Activated naive CD4-positive, alpha-beta T cell treated with anti-CD3 and anti-CD28 coated beads, Interleukin-2, amount 50 U/mL, for 72 hours (primary cell): Measurements from ENCODE around the gene SHISA7. TPM values are rescaled to one million over a fixed set of nuclear protein-coding genes. Genes with fewer than 3 reads are reported as not detected.
A peak's percentile ranks its signal among the peaks of the same experiment; 100 is the strongest.
"Not testable (repeated sequence)": the region's sequence is repeated elsewhere in the genome, so short reads cannot be mapped to it uniquely, and the experiment has no call there.

Experiments
- ATAC-seq, 2 donors: fragments of 150-1000 bp; cut with Tn5 transposase; 2 replicates each; pipeline ENCODE4 v1.10.0; 2021; ENCODE audit warnings: mild to moderate bottlenecking in 2 of 2, moderate library complexity in 2 of 2
- DNase-seq, 2 donors: peaks; one replicate each; pipeline ENCODE4 v3.0.0; 2021 to 2022; ENCODE audit warnings: low spot score in 2 of 2
- H3K27ac Mint-ChIP-seq, 2 donors: one replicate each; pipeline ENCODE4 v1.8.0; 2022; ENCODE audit warnings: mild to moderate bottlenecking in 2 of 2, mixed read lengths in 2 of 2
- H3K36me3 Mint-ChIP-seq, 2 donors: one replicate each; pipeline ENCODE4 v1.8.0; 2022; ENCODE audit warnings: mixed read lengths in 2 of 2
- H3K9me3 Mint-ChIP-seq, 2 donors: one replicate each; pipeline ENCODE4 v1.8.0; 2022; ENCODE audit warnings: mixed read lengths in 2 of 2
- total RNA-seq, 2 donors: library from RNA; stranded (reverse); gene quantifications; one replicate each; pipeline ENCODE4 v1.2.3, GENCODE V29; 2022

Gene SHISA7
- total RNA-seq, 2 donors from 2014 or later = not detected

DNA sequence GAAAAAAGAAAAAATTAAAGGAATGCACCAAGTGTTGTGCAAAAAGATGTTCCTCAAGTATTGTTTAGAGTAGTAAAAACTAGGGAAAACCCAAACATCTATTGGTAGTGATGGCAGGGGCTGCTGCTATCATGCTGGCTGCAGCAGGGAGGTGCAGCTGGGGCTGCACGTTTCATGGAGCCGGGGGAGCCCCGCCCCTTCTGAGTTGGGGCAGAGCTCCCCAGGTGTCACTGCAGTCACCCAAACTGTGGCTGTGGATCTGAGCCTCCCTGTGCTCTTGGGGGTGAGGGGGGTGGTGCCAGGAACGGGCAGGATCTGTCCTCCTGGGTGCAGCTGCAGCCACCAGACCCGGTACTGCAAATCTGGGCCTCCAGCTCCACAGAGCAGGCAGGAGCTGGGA is 24.0 kb downstream of the SHISA7 start:
- H3K9me3 Mint-ChIP-seq = no peaks in the 10 kb centered on the region
- no peaks in the 10 kb centered on the region for H3K36me3 Mint-ChIP-seq
- ATAC-seq (no peak), DNase-seq (no peak)
- H3K27ac Mint-ChIP-seq = no peak overlapping the region

DNA sequence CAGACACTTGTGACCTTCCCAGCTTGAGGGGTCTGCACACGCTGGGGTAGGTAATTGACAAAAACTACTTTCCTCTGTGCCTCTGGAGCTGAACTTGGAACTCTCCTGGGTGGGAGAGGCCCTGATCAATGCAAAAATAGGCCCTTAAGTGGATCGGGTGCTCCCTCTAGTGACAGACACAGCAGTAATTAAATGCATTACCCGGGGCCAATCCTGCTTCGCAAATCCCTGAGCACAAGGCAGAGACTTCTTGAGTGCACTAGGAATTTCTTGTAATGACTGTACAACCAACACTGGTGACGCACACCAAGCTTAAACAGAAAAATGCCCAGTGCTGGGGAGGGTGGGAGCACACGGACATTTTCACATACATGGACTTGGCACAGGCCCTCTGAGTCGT is 24.9 kb downstream of the SHISA7 start:
- Mint-ChIP-seq H3K27ac (no peak overlapping the region), H3K36me3 (no peaks in the 10 kb centered on the region), H3K9me3 (no peaks in the 10 kb centered on the region)
- peak in 1 of 2 donors; percentile 61 for DNase-seq
- peak; percentile 81 to 84 for ATAC-seq

DNA sequence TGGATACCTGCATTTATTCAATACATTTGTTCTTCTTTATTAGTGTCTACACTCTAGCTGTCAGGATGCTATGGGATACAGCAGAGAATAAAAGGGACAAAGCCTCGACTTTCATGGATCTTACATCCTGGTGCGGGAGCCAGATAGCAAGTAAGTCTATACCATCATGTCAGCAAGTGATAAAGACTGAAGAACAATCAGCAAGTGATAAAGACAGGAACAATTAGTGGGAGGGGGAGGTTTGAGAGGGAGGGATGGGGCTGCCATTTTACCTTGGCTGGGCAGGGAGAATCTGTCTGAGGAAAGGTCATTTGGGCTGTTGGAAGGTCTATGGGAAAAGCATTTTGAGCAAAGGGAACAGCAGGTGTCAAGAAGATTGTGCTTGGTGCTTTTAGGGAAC is 32.9 kb downstream of the SHISA7 start:
- peaks cover 4 to 15% of the 10 kb centered on the region in 2 donors for H3K9me3 Mint-ChIP-seq
- H3K27ac Mint-ChIP-seq = no peak overlapping the region
- ATAC-seq = no peak
- H3K36me3 Mint-ChIP-seq = peaks cover 37 to 43% of the 10 kb centered on the region in 2 donors
- DNase-seq = no peak

DNA sequence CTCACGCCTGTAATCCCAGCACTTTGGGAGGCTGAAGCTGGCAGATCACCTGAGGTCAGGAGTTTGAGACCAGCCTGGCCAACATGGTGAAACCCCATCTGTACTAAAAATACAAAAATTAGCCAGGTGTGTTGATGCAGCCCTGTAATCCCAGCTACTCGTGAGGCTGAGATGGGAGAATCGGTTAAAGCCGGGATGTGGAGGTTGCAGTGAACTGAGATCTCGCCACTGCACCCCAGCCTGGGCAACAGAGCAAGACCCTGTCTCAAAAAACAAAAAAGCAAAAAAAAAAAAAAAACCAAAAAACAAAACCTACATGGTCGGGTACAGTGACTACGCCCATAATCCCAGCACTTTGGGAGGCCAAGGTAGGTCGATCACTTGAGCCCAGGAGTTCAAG is 33.9 kb downstream of the SHISA7 start:
- Mint-ChIP-seq H3K27ac (peak overlapping the region; percentile 97 to 99), H3K36me3 (peaks cover 37 to 43% of the 10 kb centered on the region in 2 donors), H3K9me3 (peaks cover 4 to 15% of the 10 kb centered on the region in 2 donors)
- not testable (repeated sequence) for DNase-seq, ATAC-seq

DNA sequence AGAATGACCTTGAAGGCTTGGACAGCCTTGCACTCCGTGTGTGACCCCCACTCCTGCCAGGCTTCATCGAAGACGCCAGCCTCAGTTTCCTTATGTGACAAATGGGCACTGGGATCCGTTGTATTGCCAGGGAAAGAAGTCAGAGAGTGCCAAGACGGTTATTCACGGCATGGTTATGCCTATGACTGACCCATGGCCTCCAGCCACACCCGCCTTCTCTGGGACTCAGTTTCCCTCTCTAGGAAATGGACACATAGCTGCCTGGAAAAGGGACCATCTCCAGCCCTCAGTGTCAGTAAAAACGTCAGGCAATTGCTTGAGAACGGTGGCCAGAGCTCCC is 34.6 kb downstream of the SHISA7 start:
- no peak for ATAC-seq
- no peak for DNase-seq
- Mint-ChIP-seq H3K36me3 (peaks cover 37 to 43% of the 10 kb centered on the region in 2 donors), H3K27ac (peak overlapping the region; percentile 97 to 99), H3K9me3 (peaks cover 4 to 15% of the 10 kb centered on the region in 2 donors)

DNA sequence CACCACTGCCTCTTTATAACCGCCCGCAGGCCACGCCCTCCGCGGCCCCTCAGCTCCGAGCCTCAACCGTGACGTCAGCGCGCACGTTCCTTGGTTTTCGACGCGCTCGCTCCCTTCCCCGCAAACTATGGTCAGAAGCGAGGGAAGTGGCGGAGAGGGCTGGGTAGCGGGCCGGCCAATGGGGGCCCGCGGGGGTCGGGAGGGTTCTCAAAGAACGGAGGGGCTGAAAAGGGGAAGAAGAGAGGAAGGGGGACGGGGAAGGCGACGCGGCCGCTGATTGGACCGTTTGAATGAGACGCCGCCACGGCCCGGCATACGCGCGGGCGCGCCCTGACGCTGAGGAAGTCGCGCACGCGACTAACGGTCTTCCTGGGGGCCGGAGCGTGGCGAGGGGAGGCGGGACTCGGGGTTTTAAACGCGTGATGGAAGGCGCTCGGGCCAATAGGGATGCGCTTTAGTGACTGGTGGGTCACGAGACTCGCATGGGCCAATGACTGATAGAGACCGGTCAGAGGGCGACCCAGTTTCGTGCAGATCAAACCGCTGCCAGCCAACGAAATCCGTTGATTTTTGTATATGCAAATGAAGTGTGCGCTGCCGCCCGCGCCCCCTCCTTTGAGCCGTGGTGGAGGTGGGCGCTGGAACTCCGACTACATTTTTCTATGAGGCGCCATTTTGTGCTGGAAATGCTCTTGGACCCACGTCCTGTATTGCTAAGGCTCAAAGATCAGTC is 35.1 kb downstream of the SHISA7 start:
- peak overlapping the region; percentile 97 to 99 for H3K27ac Mint-ChIP-seq
- peak; percentile 91 to 94 for ATAC-seq
- H3K9me3 Mint-ChIP-seq = peaks cover 4 to 15% of the 10 kb centered on the region in 2 donors
- peaks cover 41 to 49% of the 10 kb centered on the region in 2 donors for H3K36me3 Mint-ChIP-seq
- peak; percentile 96 for DNase-seq

DNA sequence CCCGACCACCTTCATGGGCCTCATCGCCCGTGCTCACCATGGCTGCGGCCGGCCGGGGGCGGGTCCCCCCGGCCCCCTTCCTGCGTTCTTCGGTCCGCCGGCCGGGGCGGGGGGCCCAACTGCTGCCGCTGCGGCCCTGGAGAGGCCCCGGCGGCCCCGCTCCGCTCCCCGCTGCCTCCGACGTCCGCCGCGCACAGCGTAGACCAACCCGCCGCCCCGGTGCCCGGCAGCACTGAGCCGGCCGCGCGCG is 35.6 kb downstream of the SHISA7 start, which contains the start of gene UBE2S:
UBE2S (minus strand) TSS at position 239 of the 250 bp plus-strand sequence; CDS start at position 40, 199 bp downstream.
- H3K36me3 Mint-ChIP-seq = peaks cover 42 to 51% of the 10 kb centered on the region in 2 donors
- peak within 1 kb of the TSS; percentile 97 to 99 for H3K27ac Mint-ChIP-seq
- ATAC-seq, DNase-seq: not testable (repeated sequence)
- peaks cover 4 to 15% of the 10 kb centered on the region in 2 donors for H3K9me3 Mint-ChIP-seq

DNA sequence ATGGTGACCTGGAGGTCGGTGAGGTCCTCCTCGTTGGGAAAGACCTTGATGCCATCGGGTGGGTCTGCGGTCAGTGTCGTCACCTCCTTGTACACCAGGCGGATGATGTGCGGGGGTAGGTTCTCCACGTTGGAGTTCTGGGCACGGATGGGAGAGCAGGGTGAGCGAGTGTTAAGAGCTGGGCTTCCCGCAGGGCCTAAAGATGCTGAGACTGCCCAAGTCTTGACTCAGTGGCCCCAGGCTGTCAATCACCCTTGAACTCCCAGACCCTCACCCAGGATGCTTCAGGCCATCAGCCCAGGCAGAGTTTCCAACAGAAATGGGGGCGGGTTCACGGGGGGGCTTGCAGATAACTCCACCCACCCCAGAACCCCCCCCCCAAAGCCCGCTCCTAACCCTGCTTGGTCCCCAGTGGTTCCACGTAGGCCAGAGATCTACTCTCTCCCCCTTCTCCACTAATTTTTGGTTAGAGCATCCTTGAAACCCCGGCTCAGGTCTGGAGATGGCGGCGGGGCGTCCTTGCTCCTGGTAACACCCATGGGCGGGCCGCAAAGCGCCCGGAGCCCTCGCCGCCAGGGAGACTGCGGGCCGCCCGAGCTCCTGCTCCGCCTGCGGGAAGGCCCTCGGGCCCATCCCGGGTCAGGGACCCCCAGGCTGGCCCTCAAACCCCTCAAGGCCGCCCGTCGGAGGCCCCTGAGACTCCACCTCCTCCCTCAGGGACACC is 36.1 kb downstream of the SHISA7 start:
- Mint-ChIP-seq H3K9me3 (peaks cover 4 to 15% of the 10 kb centered on the region in 2 donors), H3K36me3 (peaks cover 44 to 54% of the 10 kb centered on the region in 2 donors), H3K27ac (peak overlapping the region; percentile 96 to 99)
- DNase-seq (peak in 1 of 2 donors; percentile 35), ATAC-seq (peak in 1 of 2 donors; percentile 2)

DNA sequence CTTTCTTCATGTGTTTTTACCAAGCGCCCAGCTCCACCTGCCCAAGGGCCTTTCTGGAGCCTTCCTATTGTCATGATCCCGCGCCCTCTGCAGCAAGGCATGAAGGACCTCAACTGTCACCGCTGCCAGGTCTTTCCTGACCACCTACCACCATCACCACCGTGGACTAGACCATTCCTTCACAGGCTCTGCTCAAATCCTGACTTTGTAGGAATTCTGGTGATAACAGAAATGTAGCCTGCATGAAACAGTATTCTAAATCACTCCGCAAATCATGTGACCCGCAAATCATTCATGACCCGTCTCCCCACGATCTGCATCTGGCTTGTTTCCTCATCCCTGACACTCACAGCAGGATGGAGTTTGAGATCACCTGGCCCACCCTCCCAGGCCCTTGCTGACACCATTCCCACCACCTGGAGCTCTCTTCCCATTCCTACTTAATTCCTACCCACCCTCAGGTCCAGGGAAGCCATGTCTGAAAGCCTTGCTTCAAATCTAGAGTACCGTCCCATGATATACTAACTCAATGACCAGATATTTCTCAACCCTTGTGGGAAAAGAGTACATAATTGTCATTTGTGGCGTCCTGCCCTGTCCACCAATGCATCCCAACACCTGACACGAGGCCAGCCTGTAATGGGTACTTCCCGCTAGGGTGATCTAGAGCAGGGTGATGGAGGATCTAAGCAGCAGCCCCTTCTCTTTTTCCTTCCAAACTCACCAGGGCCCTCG is 36.8 kb downstream of the SHISA7 start:
- H3K36me3 Mint-ChIP-seq = peaks cover 47 to 59% of the 10 kb centered on the region in 2 donors
- DNase-seq (no peak), ATAC-seq (no peak)
- H3K9me3 Mint-ChIP-seq = peaks cover 4 to 13% of the 10 kb centered on the region in 2 donors
- H3K27ac Mint-ChIP-seq = peak overlapping the region; percentile 97 to 99

DNA sequence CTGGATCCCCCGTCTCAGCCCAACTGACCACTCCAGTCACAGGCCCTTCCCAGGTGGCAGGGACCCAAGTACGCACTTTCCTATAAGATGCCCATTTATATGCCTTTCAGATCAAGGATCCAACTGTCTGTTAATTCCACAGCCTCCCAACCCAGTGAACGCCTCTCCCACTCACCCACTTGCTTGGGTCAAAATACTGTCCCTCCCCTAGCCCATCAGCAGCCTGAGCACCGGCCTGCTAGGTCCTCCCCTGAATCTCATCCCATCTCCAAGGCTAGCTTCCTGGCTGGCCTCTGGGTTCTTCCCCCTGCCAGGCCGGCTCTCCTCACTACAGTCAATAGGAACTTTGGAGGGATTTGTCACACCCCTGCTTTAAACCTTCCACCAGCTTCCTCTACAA is 37.5 kb downstream of the SHISA7 start:
- Mint-ChIP-seq H3K27ac (peak overlapping the region; percentile 97 to 99), H3K9me3 (peaks cover 4 to 12% of the 10 kb centered on the region in 2 donors)

DNA sequence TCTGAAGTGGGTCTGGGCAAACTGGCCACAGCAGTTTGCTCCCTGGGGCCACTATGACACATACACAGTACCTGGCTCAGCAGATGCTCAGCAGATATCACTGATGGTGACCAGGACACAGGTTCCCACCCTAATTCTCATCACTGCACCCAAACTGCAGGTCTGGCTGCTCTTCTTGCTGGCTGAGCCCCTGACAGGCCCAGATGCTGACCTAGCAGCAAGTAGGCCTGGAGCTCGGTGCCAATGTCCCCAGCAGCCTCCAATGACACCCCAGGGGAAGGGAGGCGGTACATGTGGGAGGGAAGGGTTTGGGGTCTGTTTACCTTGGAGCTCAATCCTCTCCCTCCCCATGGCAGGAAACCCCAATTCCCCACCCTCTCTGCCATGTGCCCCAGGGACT is 40.6 kb downstream of the SHISA7 start:
- Mint-ChIP-seq H3K36me3 (peaks cover 27 to 41% of the 10 kb centered on the region in 2 donors), H3K27ac (peak overlapping the region; percentile 45 to 96), H3K9me3 (no peaks in the 10 kb centered on the region)
- no peak for DNase-seq
- ATAC-seq = no peak

More for the DNA sequence above, 37.5 kb downstream of the SHISA7 start:
- DNase-seq (no peak), ATAC-seq (no peak)
- H3K36me3 Mint-ChIP-seq = peaks cover 47 to 63% of the 10 kb centered on the region in 2 donors

DNA sequence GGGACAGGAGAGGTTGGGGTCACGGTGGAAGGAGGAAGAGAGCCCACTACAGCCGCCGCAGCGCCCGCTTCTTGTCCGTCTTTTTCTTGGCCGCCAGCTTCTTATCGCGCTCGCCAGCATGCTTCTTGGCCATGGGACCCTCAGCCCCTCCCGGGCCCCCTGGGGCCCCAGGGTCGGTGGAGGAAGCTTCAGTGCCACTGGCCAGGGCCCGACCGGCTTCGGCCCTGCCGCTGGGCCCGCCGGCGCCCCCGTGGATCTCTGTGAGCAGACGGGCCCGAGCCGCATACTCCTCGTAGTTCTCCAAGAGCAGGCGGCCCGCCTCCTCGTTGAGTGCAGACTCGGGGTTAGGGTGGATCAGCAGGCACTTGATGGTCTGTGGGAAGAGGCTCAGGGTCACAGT is 41.7 kb downstream of the SHISA7 start:
- not testable (repeated sequence) for ATAC-seq, H3K9me3 Mint-ChIP-seq, DNase-seq
- peak overlapping the region; percentile 57 to 96 for H3K27ac Mint-ChIP-seq
- H3K36me3 Mint-ChIP-seq = peaks cover 20 to 33% of the 10 kb centered on the region in 2 donors

DNA sequence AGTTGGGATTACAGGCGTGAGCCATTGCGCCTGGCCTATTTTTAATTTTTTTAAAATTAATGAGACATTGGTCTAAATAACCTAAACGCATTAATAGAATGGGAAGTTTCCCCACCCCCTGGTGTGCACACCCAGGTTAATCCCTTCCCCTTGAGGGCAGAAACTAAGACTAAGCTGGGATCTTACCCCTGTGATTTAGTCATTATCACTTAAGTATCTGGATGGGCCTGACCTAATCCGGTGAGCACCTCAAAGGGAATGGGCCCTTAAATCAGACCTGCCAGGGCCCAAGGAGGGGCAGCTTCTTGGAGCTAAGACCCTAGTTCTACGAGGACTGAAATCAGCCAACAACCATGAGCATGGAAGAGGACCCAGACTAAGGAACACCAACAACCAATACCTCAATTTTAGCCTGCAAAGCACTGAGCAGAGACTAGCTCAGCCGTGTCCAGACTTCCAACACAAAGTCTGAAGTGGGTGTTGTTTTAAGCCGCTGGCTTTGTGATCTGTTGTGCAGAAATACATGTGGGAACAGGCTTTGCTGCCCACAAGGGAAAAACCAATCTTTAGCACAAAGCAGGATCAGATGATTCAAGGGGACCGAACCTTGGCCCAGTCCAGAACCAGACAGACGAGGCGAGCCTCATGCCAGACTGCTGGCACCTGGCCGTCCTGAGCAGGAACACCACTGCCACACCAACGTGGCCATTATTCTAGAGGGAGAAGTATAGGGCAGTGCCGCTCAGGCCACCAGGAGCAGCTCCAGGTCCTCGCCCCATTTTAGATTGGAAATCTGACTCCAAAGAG is 42.6 kb downstream of the SHISA7 start:
- Mint-ChIP-seq H3K9me3 (no peaks in the 10 kb centered on the region), H3K27ac (peak overlapping the region; percentile 48 to 86), H3K36me3 (peaks cover 11 to 24% of the 10 kb centered on the region in 2 donors)
- peak in 1 of 2 donors; percentile 11 for ATAC-seq
- no peak for DNase-seq

DNA sequence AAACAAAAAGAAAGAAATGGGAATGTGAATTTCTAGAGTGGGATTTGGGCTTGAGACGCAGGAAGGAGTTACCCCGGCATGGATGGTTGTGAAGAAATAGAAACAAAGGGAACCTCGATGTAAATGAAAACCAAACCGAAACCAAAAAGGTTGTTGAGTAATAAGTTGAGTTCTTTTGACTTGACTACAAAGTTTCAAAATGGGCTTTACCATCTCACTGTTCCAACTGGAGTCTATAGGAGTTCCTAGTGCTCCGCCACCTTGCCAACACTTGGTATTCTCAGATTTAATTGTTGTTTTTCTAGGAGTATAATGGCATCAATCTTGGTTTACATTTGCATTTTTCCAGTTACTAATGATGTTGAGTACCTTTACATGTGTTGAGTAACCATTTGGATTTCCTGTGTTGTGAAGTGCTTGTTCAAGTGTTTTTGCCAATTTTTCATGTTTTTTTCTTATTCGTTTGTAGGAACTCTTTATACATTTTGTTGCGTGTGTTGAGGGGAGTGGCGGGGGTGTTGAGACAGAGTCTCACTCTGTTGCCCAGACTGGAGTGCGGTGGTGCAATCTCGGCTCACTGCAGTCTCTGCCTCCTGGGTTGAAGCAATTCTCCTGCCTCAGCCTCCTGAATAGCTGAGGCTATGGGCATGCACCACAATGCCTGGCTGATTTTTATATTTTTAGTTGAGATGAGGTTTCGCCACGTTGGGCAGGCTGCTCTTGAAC is 44.7 kb downstream of the SHISA7 start:
- Mint-ChIP-seq H3K36me3 (peaks cover 10 to 20% of the 10 kb centered on the region in 2 donors), H3K27ac (peak overlapping the region; percentile 39 to 81), H3K9me3 (no peaks in the 10 kb centered on the region)
- no peak for DNase-seq
- peak; percentile 43 to 54 for ATAC-seq

DNA sequence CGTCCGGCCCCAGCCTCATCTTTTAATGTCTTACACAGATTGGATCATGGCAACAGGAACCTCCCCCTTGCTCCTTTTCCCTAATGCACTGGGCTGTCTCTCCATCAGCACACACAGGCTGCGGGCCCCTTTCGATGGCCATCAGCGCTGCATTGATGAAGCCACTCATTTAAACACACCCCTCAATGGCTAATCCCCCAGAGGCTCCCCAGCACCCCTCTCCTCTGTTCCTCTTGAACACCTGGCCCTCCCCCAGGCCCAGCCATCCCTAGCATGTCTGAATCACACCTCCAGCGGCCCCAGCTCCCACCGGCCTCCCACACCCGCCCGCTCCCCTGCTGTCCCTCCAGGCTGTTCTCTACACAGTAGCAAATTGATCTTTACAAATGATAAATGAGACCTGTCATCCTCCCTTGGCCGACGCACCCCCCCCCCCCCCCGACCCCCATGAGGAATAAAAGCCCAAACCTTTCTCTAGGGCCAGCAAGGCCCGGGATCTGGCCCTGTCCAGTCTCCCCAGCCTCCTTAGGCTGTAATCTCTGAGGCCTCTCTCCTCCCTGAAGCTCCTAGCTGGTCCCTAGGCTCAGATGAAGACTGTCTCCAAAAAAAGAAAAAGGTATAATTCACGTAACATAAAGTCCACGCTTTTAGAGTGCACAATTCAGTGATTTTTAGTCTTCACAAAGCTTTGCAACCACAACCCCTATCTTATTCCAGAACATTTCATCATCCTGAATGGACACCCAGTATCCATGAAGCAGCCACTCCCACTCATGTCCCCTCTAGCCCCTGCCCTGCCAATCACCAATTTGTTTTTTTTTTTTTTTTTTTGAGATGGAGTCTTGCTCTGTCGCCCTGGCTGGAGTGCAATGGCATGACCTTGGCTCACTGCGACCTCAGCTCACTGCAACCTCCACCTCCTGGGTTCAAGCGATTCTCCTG is 50.0 kb downstream of the SHISA7 start:
- Mint-ChIP-seq H3K36me3 (peaks cover 4 to 12% of the 10 kb centered on the region in 2 donors), H3K9me3 (no peaks in the 10 kb centered on the region), H3K27ac (peak overlapping the region; percentile 60 to 64)
- DNase-seq (no peak), ATAC-seq (peak in 1 of 2 donors; percentile 7)
